Measurements from ENCODE around the gene MGAM2. TPM values are rescaled to one million over a fixed set of nuclear protein-coding genes. Genes with fewer than 3 reads are reported as not detected.

MGAM2 gene
- total and polyA plus RNA-seq, 2 of the 13 experiments (the other 11 are each of a cell fraction or from before 2014, with no cell fraction given): 0.29 TPM; not detected in 1

GRCh38 chr7:142150356-142150755, 38.8 kb downstream of the MGAM2 start (continued):
- TF ChIP-seq ZBTB10 (CRISPR knock-in tag; IDR thresholded peaks at IDR 0.05; ENCODE audit: borderline replicate concordance): no peak
- no peak for TF ChIP-seq ZNF512B (CRISPR knock-in tag; IDR thresholded peaks at IDR 0.05; ENCODE audit: borderline replicate concordance)
- no peak for TF ChIP-seq ZBTB2 (CRISPR knock-in tag; IDR thresholded peaks at IDR 0.05; ENCODE audit: low read depth)
- no peak for TF ChIP-seq SMARCC2 (IDR thresholded peaks at IDR 0.05)
- no peak for TF ChIP-seq ARNTL (CRISPR knock-in tag; IDR thresholded peaks at IDR 0.05)
- TF ChIP-seq NCOA1 (CRISPR knock-in tag; IDR thresholded peaks at IDR 0.05): no peak
- no peak for TF ChIP-seq MTERF4 (CRISPR knock-in tag; IDR thresholded peaks at IDR 0.05)
- no peak for TF ChIP-seq DNMT1 (CRISPR knock-in tag; IDR thresholded peaks at IDR 0.05)
- TF ChIP-seq NR0B2 (CRISPR knock-in tag; IDR thresholded peaks at IDR 0.05): no peak
- TF ChIP-seq ZNF792 (CRISPR knock-in tag; IDR thresholded peaks at IDR 0.05): no peak
